ACC112 (cell line): ENCODE results near the gene IQCF6.
"Not testable (repeated sequence)": the region's sequence is repeated elsewhere in the genome, so short reads cannot be mapped to it uniquely, and the experiment has no call there.

Source experiments
- H2AFZ ChIP-seq: fragments of 200-600 bp; sonication (generic); one replicate; pipeline ENCODE4 v1.6.0; 2017; ENCODE audit warnings: antibody characterized with exemption, low read length; ENCODE audit not compliant: unreplicated experiment
- H3K27ac ChIP-seq: fragments of 200-600 bp; sonication (generic); 2 replicates; pipeline ENCODE4 v1.5.1; 2014; ENCODE audit warnings: low read depth, mild to moderate bottlenecking, antibody characterized with exemption, low read length, moderate library complexity
- H3K27me3 ChIP-seq: fragments of 200-600 bp; sonication (generic); 2 replicates; pipeline ENCODE4 v1.6.1; 2014; ENCODE audit warnings: mild to moderate bottlenecking, antibody characterized with exemption, low read length, moderate library complexity, mixed read lengths; ENCODE audit not compliant: insufficient read depth
- H3K36me3 ChIP-seq: fragments of 200-600 bp; sonication (generic); 2 replicates; pipeline ENCODE4 v1.6.1; 2016; ENCODE audit warnings: mild to moderate bottlenecking, antibody characterized with exemption, low read length, moderate library complexity, mixed read lengths; ENCODE audit not compliant: insufficient read depth
- H3K4me1 ChIP-seq: fragments of 200-600 bp; sonication (generic); one replicate; pipeline ENCODE4 v1.6.1; 2016; ENCODE audit warnings: low read length, mixed read lengths; ENCODE audit not compliant: insufficient read depth, unreplicated experiment, control insufficient read depth
- H3K4me3 ChIP-seq: fragments of 200-600 bp; sonication (generic); 2 replicates; pipeline ENCODE4 v1.5.1; 2014; ENCODE audit warnings: mild to moderate bottlenecking, low read depth, low read length
- H3K79me2 ChIP-seq: fragments of 200-600 bp; sonication (generic); one replicate; pipeline ENCODE4 v1.6.0; 2016; ENCODE audit warnings: low read length; ENCODE audit not compliant: control insufficient read depth, unreplicated experiment, insufficient read depth

IQCF6 gene

DNA sequence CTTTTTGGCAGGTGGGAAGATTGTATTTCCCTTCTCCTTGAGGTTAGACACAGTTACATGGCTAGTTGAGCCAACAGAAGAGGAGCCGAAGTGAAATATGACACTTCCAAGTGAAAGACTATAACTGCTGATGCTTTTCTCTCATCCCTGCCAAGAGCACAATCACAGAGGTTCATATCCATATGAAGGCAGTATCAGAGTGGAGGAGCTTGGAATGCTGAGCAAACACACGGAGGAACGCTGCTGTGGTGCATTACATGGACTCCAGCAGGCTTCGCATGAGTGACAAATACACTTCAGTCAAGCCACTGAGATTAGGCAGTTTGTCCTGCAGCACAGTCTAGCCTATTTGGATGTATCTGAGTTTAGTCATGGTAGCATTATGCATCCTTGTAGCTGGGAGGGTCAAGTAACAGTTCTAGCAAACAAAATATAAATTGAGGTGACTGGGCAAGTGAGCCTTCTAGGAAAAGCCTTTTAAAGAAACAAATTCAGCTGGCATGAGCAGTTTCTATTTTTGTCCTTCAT, 5.4 kb downstream of the IQCF6 start:
- Histone ChIP-seq H3K4me1 (no peaks in the 10 kb centered on the region), H3K27ac (no peak overlapping the region), H3K79me2 (no peaks in the 10 kb centered on the region), H2AFZ (no peak overlapping the region), H3K36me3 (no peaks in the 10 kb centered on the region), H3K27me3 (peaks cover 74% of the 10 kb centered on the region), H3K4me3 (no peak overlapping the region)

DNA sequence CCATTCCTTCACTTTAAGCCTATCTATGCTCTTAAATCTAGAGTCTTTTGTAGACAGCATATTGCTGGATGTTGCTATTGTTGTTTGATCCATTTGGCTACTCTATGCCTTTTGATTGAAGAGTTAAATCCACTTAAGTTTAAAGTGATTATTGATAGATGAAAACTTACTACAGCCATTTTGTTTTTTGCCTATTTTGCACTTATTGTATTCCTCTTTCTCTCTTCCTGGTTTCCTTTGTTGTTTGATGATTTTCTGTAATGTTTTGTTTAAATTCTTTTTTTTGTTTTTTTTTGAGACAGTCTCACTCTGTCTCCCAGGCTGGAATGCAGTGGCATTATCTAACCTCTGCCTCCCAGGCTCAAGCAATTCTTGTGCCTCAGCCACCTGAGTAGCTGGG, 19.8 kb downstream of the IQCF6 start:
- Histone ChIP-seq H2AFZ (no peak overlapping the region), H3K79me2 (no peaks in the 10 kb centered on the region), H3K36me3 (no peaks in the 10 kb centered on the region), H3K27me3 (peaks cover 32% of the 10 kb centered on the region), H3K4me1 (no peaks in the 10 kb centered on the region), H3K27ac (no peak overlapping the region), H3K4me3 (no peak overlapping the region)

DNA sequence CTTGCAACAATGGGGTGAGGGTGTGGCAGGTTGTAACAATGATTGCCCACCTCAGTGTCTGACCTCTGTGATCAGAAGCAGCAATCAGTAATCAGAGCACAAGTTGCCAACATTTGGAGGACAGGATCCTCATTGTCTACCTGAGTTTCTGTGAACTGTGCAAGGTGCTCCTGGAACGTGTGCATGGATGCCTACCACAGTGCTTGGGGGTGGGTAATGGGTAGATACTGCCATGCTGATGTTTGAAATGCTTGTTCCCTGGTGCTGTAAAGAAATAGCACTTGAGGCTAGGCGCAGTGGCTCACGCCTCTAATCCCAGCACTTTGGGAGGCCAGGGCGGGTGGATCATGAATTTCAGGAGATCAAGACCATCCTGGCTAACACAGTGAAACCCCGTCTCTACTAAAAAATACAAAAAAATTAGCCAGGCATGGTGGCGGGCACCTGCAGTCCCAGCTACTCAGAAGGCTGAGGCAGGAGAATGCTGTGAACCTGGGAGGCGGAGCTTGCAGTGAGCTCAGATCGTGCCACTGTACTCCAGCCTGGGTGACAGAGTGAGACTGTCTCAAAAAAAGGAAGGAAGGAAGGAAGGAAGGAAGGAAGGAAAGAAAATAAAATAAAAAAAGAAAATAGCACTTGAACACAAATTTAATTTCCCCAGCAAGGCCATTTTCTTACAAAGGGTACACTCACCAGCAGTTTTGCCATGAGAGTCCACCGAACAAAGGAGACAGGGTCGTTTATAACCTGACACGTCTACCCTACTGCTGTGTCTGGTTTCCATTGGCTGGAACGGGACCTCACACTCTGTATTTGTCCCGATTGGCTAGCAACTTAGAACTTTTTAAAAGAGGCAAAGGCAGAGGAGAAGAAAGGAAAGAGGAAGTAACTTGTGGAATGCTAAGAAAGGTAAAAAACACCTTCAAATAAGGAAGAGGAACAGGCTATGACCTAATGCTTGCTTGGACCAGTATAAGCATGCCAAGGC, 25.0 kb downstream of the IQCF6 start:
- not testable (repeated sequence) for H2AFZ ChIP-seq, H3K4me3 ChIP-seq, H3K4me1 ChIP-seq, H3K79me2 ChIP-seq, H3K27ac ChIP-seq, H3K36me3 ChIP-seq
- peaks cover 39% of the 10 kb centered on the region for H3K27me3 ChIP-seq

DNA sequence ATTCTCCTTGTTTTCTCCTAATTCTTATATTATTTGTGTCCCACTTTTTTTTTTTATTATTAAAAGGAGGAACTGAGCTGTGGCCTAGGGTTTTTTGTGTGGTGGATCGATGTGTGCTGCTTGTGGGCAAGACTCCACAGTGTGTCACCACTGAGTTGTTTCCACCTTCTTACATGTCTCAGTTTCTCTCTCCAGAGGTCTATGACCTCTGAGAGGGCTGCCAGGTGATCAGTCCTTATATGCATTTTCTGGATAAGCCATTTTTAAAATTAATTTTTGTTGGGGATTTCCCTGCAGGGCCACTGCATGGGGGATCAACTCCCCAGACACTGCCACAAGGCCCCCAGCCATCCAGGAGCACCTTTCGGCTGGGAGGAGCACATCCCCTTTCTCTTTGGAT, 27.8 kb downstream of the IQCF6 start:
- no peaks in the 10 kb centered on the region for H3K4me1 ChIP-seq
- no peak overlapping the region for H2AFZ ChIP-seq
- no peaks in the 10 kb centered on the region for H3K36me3 ChIP-seq
- H3K4me3 ChIP-seq = no peak overlapping the region
- H3K27ac ChIP-seq = no peak overlapping the region
- H3K79me2 ChIP-seq = no peaks in the 10 kb centered on the region
- peaks cover 21% of the 10 kb centered on the region for H3K27me3 ChIP-seq

DNA sequence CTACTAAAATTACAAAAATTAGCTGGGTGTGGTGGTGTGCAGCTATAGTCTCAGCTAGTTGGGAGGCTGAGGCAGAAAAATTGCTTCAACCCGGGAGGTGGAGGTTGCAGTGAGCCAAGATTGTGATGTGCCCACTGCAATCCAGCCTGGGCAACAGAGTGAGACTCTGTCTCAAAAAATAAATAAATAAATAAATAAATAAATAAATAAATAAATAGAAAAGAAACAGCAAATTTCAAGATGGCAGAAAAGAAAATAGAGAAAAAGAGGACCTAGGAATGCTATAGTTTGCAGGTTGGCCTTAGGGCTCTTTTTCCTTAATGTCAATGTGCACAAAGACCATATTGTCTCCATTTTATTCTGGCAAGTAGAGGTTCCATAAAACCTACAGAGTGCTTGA, 28.2 kb downstream of the IQCF6 start:
- H3K36me3 ChIP-seq = no peaks in the 10 kb centered on the region
- no peak overlapping the region for H2AFZ ChIP-seq
- H3K27ac ChIP-seq = no peak overlapping the region
- H3K4me1 ChIP-seq = no peaks in the 10 kb centered on the region
- no peak overlapping the region for H3K4me3 ChIP-seq
- H3K79me2 ChIP-seq = no peaks in the 10 kb centered on the region
- peaks cover 21% of the 10 kb centered on the region for H3K27me3 ChIP-seq

DNA sequence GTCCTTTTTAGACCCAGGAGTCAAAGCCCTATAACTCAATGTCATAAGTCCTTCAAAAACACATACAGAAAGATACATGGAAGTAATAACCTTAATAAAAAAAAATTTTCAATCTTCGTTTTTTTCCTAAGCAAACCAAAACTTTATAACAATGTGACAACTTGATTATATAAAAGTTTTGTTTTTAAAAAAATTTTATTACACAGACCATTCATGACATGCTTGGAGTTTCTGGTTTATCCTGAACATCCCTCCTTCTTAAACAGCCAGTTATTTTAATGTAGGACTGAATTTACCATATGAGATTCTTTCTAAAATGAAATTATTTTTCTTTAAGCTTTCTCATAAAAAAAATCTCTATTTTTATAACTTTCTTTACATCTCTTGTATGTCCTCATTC, 30.7 kb downstream of the IQCF6 start:
- no peaks in the 10 kb centered on the region for H3K79me2 ChIP-seq
- H3K4me1 ChIP-seq = no peaks in the 10 kb centered on the region
- H3K27ac ChIP-seq = no peak overlapping the region
- no peak overlapping the region for H2AFZ ChIP-seq
- no peak overlapping the region for H3K4me3 ChIP-seq
- H3K36me3 ChIP-seq = no peaks in the 10 kb centered on the region
- H3K27me3 ChIP-seq = peaks cover 14% of the 10 kb centered on the region

DNA sequence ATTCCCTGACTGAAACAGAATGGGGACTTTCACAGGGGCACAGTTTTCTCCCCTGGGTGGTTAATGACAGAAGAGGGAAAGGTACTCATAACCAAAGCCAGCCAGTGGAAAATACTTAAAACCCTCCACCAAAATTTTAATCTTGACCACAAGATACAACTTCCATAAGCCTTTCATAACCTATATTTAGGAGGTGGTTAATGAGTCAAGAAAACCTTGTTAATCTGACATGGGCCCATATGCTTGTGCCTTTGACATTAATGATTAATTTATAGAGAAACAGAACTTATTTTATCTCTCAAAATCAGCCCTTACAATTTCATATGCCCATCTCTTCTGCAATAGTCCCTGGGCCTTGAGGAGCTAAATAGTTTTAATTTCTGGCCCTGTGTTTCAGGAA, 31.2 kb downstream of the IQCF6 start:
- Histone ChIP-seq H3K36me3 (no peaks in the 10 kb centered on the region), H3K4me1 (no peaks in the 10 kb centered on the region), H2AFZ (no peak overlapping the region)

DNA sequence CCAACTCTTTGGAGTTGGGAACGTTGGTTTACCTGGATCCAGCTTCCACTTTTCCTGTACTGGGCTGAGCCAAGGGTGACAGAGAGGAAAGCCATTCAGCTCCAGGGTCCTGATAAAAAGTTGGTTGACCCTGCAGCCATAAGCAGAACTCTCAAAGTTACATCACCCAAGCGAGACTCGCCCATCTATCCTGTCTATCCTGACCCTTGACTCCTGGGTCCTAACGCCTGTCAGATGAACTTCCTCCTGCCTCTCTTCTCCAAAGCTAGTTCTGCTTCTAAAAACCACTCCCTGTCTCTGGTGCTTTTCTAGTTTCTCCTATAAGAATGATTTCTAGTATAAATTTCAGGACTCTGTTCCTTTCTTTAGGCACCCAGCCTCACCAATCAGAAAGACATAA, 36.1 kb downstream of the IQCF6 start:
- not testable (repeated sequence) for H3K79me2 ChIP-seq, H2AFZ ChIP-seq, H3K36me3 ChIP-seq, H3K4me1 ChIP-seq, H3K4me3 ChIP-seq, H3K27ac ChIP-seq
- peaks cover 38% of the 10 kb centered on the region for H3K27me3 ChIP-seq

More for the DNA sequence above, 31.2 kb downstream of the IQCF6 start:
- no peaks in the 10 kb centered on the region for H3K79me2 ChIP-seq
- H3K4me3 ChIP-seq = no peak overlapping the region
- H3K27ac ChIP-seq = no peak overlapping the region
- peaks cover 9% of the 10 kb centered on the region for H3K27me3 ChIP-seq

DNA sequence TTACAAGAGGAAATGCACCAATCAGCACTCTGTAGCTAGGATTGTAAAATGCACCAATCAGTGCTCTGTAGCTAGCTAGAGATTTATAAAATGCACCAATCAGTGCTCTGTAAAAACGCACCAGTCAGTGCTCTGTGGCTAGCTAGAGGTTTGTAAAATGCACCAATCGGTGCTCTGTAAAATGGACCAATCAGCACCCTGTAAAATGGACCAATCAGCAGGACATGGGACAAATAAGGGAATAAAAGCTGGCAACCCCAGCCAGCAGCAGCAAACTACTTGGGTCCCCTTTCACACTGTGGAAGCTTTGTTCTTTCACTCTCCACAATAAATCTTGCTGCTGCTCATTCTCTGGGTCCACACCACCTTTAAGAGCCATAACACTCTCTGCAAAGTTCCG, 36.7 kb downstream of the IQCF6 start:
- not testable (repeated sequence) for H3K4me3 ChIP-seq, H3K4me1 ChIP-seq, H3K36me3 ChIP-seq, H3K27ac ChIP-seq, H2AFZ ChIP-seq, H3K79me2 ChIP-seq
- H3K27me3 ChIP-seq = peaks cover 42% of the 10 kb centered on the region

DNA sequence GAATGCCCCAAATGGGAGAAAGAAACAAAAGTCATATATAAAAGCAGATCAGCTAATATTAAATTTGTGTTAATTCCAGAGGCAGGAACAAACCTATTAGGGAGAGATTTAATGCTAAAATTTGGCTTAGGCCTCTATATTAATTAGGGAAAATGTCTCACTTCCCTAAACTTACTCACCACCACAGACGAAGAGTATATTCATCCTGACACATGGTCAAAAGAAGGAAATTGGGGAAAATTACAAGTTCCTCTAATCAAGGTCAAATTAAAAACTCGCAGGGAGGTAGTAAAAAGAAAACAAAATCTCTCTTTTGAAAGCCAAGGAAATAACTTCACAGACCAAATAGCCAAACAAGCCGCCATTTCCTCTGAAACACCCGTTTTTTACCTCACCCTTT, 39.9 kb downstream of the IQCF6 start:
- Histone ChIP-seq H3K27me3 (peaks cover 69% of the 10 kb centered on the region), H3K27ac (no peak overlapping the region), H2AFZ (no peak overlapping the region), H3K4me1 (no peaks in the 10 kb centered on the region), H3K36me3 (no peaks in the 10 kb centered on the region), H3K4me3 (no peak overlapping the region), H3K79me2 (no peaks in the 10 kb centered on the region)

DNA sequence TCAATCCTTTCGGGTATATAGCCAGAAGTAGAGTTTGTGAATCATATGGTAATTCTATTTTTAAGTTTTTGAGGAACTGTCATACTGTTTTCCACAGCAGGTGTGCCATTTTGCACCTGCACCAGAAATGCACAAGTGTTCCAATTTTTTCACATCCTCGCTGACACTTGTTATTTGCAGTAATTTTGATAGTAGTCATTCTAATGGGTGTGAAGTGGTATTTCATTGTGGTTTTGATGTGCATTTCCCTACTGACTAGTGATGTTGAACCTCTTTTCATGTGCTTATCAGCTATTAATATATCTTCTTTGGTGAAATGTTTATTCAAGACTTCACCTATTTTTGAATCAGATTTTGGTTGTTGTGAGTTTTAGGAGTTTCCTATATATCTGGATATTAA, 43.1 kb downstream of the IQCF6 start:
- H3K4me3 ChIP-seq = no peak overlapping the region
- no peak overlapping the region for H2AFZ ChIP-seq
- no peak overlapping the region for H3K27ac ChIP-seq
- H3K27me3 ChIP-seq = peaks cover 74% of the 10 kb centered on the region
- H3K36me3 ChIP-seq = no peaks in the 10 kb centered on the region
- no peaks in the 10 kb centered on the region for H3K79me2 ChIP-seq
- no peaks in the 10 kb centered on the region for H3K4me1 ChIP-seq
